Central memory CD8-positive, alpha-beta T cell (primary cell): ENCODE results near the gene GALNT17.
"Not testable (repeated sequence)": the region's sequence is repeated elsewhere in the genome, so short reads cannot be mapped to it uniquely, and the experiment has no call there.

Experiments
- ATAC-seq: fragments of 150-1000 bp; cut with Tn5 transposase; replicated peaks from 2 replicates; pipeline ENCODE4 v1.10.0; 2022; ENCODE audit warnings: mild to moderate bottlenecking, moderate FRiP score, moderate number of reproducible peaks; ENCODE audit not compliant: poor library complexity, severe bottlenecking; ENCODE audit errors: extremely low read depth
- DNase-seq, 2 donors: peaks; one replicate each; pipeline ENCODE4 v3.0.0; 2021; ENCODE audit warnings: low spot score in 2 of 2
- H3K27ac Mint-ChIP-seq: one replicate; pipeline ENCODE4 v1.8.0; 2022; ENCODE audit warnings: low read depth, mild to moderate bottlenecking, moderate library complexity, mixed read lengths
- H3K27me3 Mint-ChIP-seq: one replicate; pipeline ENCODE4 v1.8.0; 2022; ENCODE audit warnings: mixed read lengths
- H3K36me3 Mint-ChIP-seq: one replicate; pipeline ENCODE4 v1.8.0; 2022; ENCODE audit warnings: mild to moderate bottlenecking, moderate library complexity, mixed read lengths; ENCODE audit not compliant: insufficient read depth
- H3K4me1 Mint-ChIP-seq: one replicate; pipeline ENCODE4 v1.8.0; 2022; ENCODE audit warnings: mixed read lengths
- H3K4me3 Mint-ChIP-seq: one replicate; pipeline ENCODE4 v1.8.0; 2022; ENCODE audit warnings: mild to moderate bottlenecking, moderate library complexity, mixed read lengths
- H3K9me3 Mint-ChIP-seq: one replicate; pipeline ENCODE4 v1.8.0; 2022; ENCODE audit warnings: mixed read lengths

GALNT17 gene

DNA sequence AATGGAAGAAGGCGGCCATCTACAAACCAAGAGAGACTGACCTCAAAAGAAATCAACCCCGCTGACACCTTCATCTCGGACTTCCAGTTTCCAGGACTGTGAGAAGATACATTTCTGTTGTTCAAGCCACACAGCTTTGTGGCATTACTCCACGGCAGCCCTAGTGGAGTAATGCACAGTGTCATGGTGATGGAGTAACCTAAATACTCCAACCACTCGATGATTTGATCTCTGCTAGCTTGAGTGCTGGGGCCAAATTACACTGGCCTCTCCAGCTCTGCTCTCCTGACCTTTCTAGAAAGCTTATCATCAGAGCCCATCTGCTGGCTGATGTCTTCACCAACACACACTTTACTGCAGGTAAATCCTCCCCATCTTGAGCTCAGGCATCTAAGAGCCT lies 52.2 kb downstream of the GALNT17 start:
- Mint-ChIP-seq H3K4me1 (no peaks in the 10 kb centered on the region), H3K36me3 (no peaks in the 10 kb centered on the region), H3K27me3 (no peaks in the 10 kb centered on the region), H3K4me3 (no peak overlapping the region), H3K9me3 (peaks cover 11% of the 10 kb centered on the region), H3K27ac (no peak overlapping the region)
- ATAC-seq (no peak), DNase-seq (no peak)

DNA sequence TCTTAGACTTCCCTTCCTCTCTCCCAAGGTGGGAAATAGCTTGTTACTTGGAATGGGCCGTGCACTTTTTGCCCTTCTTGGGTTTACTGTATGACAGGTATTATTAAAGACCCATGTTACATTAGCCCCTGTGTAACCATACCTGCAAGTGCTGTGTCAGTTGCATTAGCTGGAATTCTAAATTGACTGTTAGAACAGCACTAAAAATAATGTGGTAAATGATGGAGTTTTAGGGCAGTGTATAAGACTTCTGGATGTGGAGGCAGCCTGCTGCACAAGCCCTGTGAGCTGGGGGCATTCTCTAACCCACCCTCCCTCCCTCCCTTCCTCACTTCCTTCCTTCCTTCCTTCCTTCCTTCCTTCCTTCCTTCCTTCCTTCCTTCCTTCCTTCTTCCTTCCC lies 52.7 kb downstream of the GALNT17 start:
- DNase-seq = no peak
- Mint-ChIP-seq H3K4me1 (no peaks in the 10 kb centered on the region), H3K9me3 (peaks cover 15% of the 10 kb centered on the region), H3K36me3 (no peaks in the 10 kb centered on the region), H3K27me3 (no peaks in the 10 kb centered on the region), H3K4me3 (no peak overlapping the region), H3K27ac (no peak overlapping the region)
- no peak for ATAC-seq

DNA sequence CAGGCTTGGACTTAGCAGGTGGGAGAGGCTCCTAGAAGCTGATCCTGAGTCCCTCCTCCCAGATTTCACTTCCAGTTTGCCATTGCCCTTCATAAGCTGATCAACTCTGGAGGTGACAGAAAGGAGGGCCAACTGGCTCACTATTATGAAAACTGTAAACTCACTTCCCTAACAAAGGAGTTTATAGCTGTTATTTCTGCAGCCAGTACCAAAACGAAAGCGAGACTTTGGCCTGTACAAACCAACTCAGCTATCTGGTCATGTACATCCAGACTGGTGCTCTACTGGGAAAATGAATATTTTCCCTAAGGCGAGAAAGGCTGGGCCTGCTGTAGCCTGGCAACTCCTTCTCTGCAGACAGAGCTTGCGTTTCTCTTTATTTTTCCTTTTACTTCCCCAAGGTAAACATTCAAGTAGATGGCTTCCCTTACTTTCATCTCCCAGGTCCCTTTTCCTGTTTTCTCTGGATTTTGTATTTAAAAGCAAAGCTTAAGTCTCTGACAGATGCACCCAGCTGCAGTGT lies 54.7 kb downstream of the GALNT17 start:
- Mint-ChIP-seq H3K4me1 (no peaks in the 10 kb centered on the region), H3K27me3 (no peaks in the 10 kb centered on the region), H3K27ac (no peak overlapping the region), H3K36me3 (no peaks in the 10 kb centered on the region), H3K9me3 (peaks cover 10% of the 10 kb centered on the region), H3K4me3 (no peak overlapping the region)
- no peak for ATAC-seq
- no peak for DNase-seq

DNA sequence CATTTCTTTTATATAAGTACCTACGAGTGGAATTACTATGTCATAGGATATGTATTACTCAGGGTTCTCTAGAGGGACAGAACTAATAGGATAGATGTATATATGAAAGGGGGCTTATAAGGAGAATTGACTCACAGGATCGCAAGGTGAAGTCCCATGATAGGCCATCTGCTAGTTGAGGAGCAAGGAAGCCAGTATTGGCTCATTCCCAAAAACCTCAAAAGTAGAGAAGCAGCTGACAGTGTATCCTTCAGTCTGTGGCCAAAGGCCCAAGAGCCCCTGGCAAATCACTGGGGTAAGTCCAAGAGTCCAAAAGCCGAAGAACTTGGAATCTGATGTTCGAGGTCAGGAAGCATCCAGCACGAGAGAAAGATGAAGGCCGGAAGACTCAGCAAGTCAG lies 59.8 kb downstream of the GALNT17 start:
- ATAC-seq (no peak), DNase-seq (no peak)
- no peak overlapping the region for H3K4me3 Mint-ChIP-seq
- H3K27me3 Mint-ChIP-seq = no peaks in the 10 kb centered on the region
- H3K36me3 Mint-ChIP-seq = no peaks in the 10 kb centered on the region
- H3K9me3 Mint-ChIP-seq = peaks cover 10% of the 10 kb centered on the region
- no peaks in the 10 kb centered on the region for H3K4me1 Mint-ChIP-seq
- H3K27ac Mint-ChIP-seq = no peak overlapping the region

DNA sequence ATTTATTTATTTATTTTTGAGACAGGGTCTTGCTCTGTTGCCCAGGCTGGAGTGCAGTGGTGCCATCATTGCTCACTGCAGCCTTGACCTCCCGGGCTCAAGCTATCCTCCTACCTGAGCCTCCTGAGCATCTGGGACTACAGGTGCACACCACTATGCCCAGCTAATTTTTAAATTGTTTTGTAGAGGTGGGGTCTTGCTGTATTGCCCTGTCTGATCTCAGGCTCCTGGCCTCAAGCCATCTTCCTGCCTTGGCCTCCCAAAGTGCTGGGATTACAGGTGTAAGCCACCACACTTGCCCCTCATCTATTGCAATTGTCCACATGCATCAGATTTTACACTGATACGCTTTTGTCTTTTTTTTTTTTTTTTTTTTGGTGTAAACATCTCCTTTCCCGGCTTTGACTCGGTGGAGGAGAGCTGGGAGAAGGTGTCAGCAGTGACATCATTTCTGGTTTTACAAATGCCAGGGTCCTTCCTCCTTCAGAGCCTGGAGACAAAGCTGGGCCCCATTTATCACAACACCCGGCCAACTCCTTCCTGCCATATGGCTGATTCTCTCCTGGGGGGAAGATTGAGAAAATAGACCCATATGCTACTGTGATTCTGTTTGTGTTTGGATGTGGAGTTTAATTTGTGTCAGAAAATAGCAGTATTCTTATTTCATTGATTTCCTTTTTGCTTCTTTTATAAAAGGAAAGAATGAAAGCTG lies 61.3 kb downstream of the GALNT17 start:
- Mint-ChIP-seq H3K9me3 (peaks cover 6% of the 10 kb centered on the region), H3K4me1 (no peaks in the 10 kb centered on the region), H3K27me3 (no peaks in the 10 kb centered on the region), H3K27ac (no peak overlapping the region), H3K36me3 (no peaks in the 10 kb centered on the region), H3K4me3 (no peak overlapping the region)
- ATAC-seq (no peak), DNase-seq (no peak)

DNA sequence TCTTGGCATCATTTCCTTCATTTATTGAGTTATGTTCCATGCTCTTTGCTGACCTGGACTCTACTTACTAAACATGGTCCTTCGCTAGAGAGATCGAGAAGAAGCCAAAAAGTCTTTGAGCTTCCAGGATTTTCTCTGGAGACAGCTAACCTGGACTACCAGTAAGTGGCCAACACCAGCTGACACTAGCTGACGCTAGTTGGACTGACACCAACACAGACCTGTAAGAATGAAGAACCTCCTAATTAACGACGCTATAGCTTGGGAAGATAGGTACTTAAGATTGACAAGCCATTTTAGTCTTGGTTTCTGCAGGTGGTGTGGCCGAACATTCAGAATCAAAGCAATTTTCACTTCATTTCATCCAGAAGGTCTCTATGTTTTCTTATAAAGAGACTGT lies 66.4 kb downstream of the GALNT17 start:
- H3K4me1 Mint-ChIP-seq = no peaks in the 10 kb centered on the region
- H3K9me3 Mint-ChIP-seq = peaks cover 6% of the 10 kb centered on the region
- H3K4me3 Mint-ChIP-seq = no peak overlapping the region
- H3K27ac Mint-ChIP-seq = no peak overlapping the region
- ATAC-seq (no peak), DNase-seq (no peak)
- no peaks in the 10 kb centered on the region for H3K27me3 Mint-ChIP-seq
- no peaks in the 10 kb centered on the region for H3K36me3 Mint-ChIP-seq

DNA sequence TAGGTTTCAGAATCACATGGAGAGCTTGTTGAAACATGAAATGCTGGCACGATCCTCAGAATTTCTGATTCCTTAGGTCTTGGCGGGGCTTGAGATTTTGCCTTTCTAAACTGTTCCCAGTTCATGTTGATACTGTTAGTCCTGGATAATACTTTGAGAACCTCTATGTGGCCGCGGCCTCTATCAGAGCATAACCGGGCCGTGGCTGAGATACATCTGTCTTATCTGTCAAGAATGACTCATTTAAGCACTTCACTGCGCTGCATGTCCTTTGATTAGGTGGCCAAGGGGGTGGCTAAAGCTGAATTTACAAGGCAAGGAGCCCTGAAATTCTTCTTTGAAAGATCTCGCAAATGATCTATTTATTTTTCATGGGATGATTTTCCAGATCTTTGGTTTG lies 66.9 kb downstream of the GALNT17 start:
- no peak overlapping the region for H3K27ac Mint-ChIP-seq
- H3K36me3 Mint-ChIP-seq = no peaks in the 10 kb centered on the region
- peaks cover 11% of the 10 kb centered on the region for H3K9me3 Mint-ChIP-seq
- H3K4me1 Mint-ChIP-seq = no peaks in the 10 kb centered on the region
- no peak for DNase-seq
- H3K4me3 Mint-ChIP-seq = no peak overlapping the region
- no peak for ATAC-seq
- H3K27me3 Mint-ChIP-seq = no peaks in the 10 kb centered on the region

DNA sequence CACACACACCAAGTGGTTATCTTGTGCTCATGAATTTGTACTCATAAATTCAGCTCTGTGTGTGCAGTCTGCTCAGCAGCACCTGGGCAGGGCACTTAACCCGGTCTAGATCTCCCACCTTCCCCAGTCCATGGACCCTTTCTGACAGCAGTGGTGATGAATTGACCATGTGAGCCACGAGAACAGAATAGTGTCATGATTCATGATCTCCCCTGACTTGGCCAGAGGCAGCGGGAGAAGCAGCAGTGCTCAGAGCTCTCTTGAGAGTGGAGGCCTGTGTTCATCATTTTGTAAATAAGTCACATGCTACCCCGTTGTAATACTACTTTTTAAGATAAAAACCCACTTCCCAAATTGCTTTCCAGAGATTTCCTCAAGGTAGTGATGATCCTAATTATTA lies 74.2 kb downstream of the GALNT17 start:
- H3K36me3 Mint-ChIP-seq = no peaks in the 10 kb centered on the region
- no peak for ATAC-seq
- no peak overlapping the region for H3K4me3 Mint-ChIP-seq
- DNase-seq = no peak
- peaks cover 10% of the 10 kb centered on the region for H3K9me3 Mint-ChIP-seq
- no peak overlapping the region for H3K27ac Mint-ChIP-seq
- no peaks in the 10 kb centered on the region for H3K4me1 Mint-ChIP-seq
- no peaks in the 10 kb centered on the region for H3K27me3 Mint-ChIP-seq

DNA sequence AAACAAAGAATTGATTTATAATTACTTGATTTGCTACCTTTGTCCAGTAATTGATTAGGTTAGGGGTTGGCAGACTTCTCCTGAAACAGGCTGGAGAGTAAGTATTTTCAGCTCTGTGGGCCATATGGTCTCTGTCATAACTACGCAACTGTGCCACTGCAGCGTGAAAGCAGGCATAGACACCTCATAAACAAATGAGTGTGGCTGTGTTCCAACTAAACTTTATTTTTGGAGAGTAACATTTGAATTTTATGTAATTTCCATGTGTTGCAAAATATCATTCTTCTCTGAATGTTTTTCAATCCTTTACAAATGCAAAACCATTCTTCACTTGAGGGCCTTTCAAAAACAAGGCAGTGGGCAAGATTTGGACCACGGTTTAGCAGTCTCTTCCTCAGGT lies 76.9 kb downstream of the GALNT17 start:
- no peak for ATAC-seq
- Mint-ChIP-seq H3K4me3 (no peak overlapping the region), H3K36me3 (no peaks in the 10 kb centered on the region), H3K27ac (no peak overlapping the region), H3K27me3 (no peaks in the 10 kb centered on the region), H3K9me3 (peaks cover 5% of the 10 kb centered on the region), H3K4me1 (no peaks in the 10 kb centered on the region)
- DNase-seq = no peak

DNA sequence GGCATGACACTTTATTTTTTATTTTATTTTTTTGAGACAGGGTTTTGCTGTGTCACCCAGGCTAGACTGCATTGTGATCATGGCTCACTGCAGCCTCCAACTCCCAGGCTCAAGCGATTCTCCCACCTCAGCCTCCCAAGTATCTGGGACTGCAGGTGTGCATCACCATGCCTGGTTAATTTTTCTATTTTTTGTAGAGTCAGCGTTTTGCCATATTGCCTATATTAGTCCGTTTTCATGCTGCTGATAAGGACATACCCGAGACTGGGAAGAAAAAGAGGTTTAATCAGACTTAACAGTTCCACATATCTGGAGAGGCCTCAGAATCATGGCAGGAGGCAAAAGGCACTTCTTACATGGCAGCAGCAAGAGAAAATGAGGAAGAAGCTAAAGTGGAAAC lies 77.5 kb downstream of the GALNT17 start:
- not testable (repeated sequence) for ATAC-seq, H3K36me3 Mint-ChIP-seq, H3K4me3 Mint-ChIP-seq, H3K27ac Mint-ChIP-seq, DNase-seq, H3K4me1 Mint-ChIP-seq, H3K27me3 Mint-ChIP-seq, H3K9me3 Mint-ChIP-seq

DNA sequence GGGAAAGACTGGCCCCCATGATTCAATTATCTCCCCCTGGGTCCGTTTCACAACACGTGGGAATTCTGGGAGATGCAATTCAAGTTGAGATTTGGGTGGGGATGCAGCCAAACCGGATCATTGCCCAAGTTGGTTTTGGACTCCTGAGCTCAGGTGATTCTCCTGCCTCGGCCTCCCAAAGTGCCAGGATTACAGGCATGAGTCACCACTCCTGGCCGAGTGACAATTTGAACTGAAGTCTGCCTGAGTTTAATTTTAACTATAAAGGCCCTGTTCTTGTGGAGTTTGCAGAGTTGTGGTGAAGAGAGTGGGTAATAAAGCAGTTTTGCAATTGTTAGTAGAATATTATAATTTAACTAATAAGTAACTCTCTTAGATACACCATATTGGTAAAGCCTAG lies 78.3 kb downstream of the GALNT17 start:
- Mint-ChIP-seq H3K9me3 (no peaks in the 10 kb centered on the region), H3K36me3 (no peaks in the 10 kb centered on the region), H3K4me1 (no peaks in the 10 kb centered on the region), H3K27ac (no peak overlapping the region), H3K27me3 (no peaks in the 10 kb centered on the region), H3K4me3 (no peak overlapping the region)
- DNase-seq = no peak
- no peak for ATAC-seq

DNA sequence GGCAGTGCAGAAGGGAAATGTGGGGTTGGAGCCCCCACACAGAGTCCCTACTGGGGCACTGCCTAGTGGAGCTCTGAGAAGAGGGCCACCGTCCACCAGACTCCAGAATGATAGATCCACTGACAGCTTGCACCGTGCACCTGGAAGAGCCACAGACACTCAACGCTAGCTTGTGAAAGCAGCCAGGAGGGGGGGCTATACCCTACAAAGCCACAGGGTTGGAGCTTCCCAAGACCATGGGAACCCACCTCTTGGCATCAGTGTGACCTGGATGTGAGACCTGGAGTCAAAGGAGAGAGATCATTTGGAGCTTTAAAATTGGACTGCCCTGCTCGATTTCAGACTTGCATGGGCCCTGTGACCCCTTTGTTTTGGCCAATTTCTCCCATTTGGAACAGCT lies 80.5 kb downstream of the GALNT17 start:
- ATAC-seq, H3K27ac Mint-ChIP-seq, H3K4me3 Mint-ChIP-seq, H3K4me1 Mint-ChIP-seq, H3K9me3 Mint-ChIP-seq, H3K27me3 Mint-ChIP-seq, DNase-seq, H3K36me3 Mint-ChIP-seq: not testable (repeated sequence)

DNA sequence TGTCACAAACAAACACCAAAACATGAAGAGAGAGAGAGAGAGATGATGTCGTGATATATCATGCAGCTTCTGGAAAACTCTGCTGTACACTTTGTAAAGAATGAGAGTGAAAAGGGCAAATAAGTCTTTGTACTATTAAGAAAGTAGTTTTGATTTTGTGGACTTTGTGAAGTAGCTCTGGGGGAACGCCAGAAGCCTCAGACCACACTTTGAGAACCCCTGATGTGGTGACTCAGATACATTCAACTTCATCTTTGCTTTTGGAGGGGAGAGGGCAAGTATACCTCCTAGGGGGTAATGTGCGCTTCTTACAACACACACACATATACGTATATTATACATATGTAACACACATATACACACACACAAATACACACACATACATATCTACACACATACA lies 84.3 kb downstream of the GALNT17 start:
- no peaks in the 10 kb centered on the region for H3K36me3 Mint-ChIP-seq
- DNase-seq = no peak
- no peak overlapping the region for H3K4me3 Mint-ChIP-seq
- H3K4me1 Mint-ChIP-seq = no peaks in the 10 kb centered on the region
- no peaks in the 10 kb centered on the region for H3K27me3 Mint-ChIP-seq
- no peak for ATAC-seq
- H3K9me3 Mint-ChIP-seq = peaks cover 23% of the 10 kb centered on the region
- no peak overlapping the region for H3K27ac Mint-ChIP-seq
